ENCODE results near the gene HLA-A. TPM values are rescaled to one million over a fixed set of nuclear protein-coding genes. Genes with fewer than 3 reads are reported as not detected.

The HLA-A gene
- total and polyA plus RNA-seq, 10 donors, result 1,154 to 1,886 (median 1,581) TPM

DNA sequence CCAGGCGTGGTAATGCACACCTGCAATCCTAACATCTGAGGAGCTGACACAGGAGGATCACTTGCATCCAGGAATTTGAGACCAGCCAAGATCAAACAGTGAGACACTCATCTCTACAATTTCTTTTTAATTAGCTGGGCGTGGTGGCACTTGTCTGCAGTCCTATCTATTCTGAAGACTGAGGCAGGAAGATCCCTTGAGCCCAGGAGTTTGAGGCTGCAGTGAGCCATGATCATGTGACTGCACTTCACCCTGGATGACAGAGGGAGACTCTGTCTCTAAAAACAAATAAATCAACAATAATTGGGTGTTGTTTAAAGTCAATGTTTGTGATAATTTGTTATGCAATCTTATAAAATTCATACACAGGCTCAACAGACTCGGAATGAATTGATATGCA is 18.0 kb upstream of the HLA-A start:
- DNase-seq, result no peak
- no peak for TF ChIP-seq POLR2A (IDR thresholded peaks at IDR 0.05)
- TF ChIP-seq, protein P1, sequence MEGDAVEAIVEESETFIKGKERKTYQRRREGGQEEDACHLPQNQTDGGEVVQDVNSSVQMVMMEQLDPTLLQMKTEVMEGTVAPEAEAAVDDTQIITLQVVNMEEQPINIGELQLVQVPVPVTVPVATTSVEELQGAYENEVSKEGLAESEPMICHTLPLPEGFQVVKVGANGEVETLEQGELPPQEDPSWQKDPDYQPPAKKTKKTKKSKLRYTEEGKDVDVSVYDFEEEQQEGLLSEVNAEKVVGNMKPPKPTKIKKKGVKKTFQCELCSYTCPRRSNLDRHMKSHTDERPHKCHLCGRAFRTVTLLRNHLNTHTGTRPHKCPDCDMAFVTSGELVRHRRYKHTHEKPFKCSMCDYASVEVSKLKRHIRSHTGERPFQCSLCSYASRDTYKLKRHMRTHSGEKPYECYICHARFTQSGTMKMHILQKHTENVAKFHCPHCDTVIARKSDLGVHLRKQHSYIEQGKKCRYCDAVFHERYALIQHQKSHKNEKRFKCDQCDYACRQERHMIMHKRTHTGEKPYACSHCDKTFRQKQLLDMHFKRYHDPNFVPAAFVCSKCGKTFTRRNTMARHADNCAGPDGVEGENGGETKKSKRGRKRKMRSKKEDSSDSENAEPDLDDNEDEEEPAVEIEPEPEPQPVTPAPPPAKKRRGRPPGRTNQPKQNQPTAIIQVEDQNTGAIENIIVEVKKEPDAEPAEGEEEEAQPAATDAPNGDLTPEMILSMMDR (IDR thresholded peaks at IDR 0.05 in 8 of 11, conservative IDR thresholded peaks at IDR 0.05 in 3 of 11), result no peak
- no peak for TF ChIP-seq POLR2AphosphoS5 (IDR thresholded peaks at IDR 0.05)
- H3K4me3 ChIP-seq, result no peak overlapping the region
- intact Hi-C loops (cut with DNase I; ENCODE audit: low total_unique reads), result no loop called here
- no peaks in the 10 kb centered on the region for H3K27me3 ChIP-seq (replicated peaks in 1 of 7)
- no peak overlapping the region for H3K27ac ChIP-seq
- no peaks in the 10 kb centered on the region for H3K36me3 ChIP-seq
- peaks cover 3 to 19% (median 5%) of the 10 kb centered on the region in 6 donors for H3K4me1 ChIP-seq
- 61 to 97% (median 91%) methylated on average over 3 of the region's 3 CpGs; no CpG with 5 or more reads in 1 of the 5 donors for WGBS, 5 donors
- H3K9me3 ChIP-seq, result no peaks in the 10 kb centered on the region

DNA sequence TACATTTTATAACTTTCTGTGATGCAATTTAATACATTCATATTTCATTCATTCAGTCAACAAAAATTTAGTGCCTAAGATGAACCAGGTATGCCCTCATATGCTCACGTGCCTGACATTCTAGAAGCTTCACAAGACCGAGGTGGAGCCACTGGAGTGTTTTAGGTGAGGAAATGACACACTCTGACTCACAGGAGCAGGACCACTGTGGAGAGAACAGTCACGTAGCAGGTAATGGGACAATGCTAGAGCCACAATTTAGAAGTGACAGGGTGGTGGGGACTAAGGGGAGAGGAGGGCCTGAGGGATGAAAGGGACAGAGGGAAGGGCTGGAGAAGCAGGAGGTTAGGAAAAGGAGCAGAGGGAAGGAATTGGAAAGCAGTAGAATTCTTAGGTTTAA is 17.6 kb upstream of the HLA-A start:
- Histone ChIP-seq H3K27me3 (replicated peaks in 1 of 7) (no peaks in the 10 kb centered on the region), H3K9me3 (no peaks in the 10 kb centered on the region), H3K36me3 (no peaks in the 10 kb centered on the region), H3K27ac (peak overlapping the region in 2 of 8 donors; percentile 21 to 41), H3K4me3 (no peak overlapping the region), H3K4me1 (peaks cover 3 to 19% (median 5%) of the 10 kb centered on the region in 6 donors)
- intact Hi-C loops (cut with DNase I; ENCODE audit: low total_unique reads), result no loop called here
- DNase-seq, result no peak
- 48 to 81% (median 62%) methylated on average over 3 of the region's 3 CpGs; no CpG with 5 or more reads in 1 of the 5 donors for WGBS, 5 donors
- TF ChIP-seq POLR2AphosphoS5 (IDR thresholded peaks at IDR 0.05), result no peak
- no peak for TF ChIP-seq POLR2A (IDR thresholded peaks at IDR 0.05)
- TF ChIP-seq, protein P1 (IDR thresholded peaks at IDR 0.05 in 8 of 11, conservative IDR thresholded peaks at IDR 0.05 in 3 of 11), result no peak

DNA sequence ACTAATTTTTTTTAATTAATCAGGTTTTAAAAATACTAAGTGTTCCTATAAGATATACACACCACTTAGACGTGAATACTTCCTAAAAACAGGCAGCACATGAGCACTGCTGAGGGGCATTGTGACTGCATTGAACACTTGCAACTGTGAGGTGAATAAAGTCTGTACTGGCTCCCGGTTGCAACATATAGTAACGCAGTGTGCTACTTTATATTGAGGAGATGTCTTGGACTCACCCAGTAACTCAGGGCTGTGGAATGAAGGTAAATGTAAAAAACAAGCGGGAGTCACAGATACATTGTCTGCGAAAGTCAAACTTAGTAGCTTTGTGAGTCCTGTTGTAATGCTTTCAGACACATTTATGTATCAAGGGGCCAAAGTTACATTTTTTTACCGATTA is 17.0 kb upstream of the HLA-A start:
- TF ChIP-seq, protein P1 (IDR thresholded peaks at IDR 0.05 in 8 of 11, conservative IDR thresholded peaks at IDR 0.05 in 3 of 11), result no peak
- TF ChIP-seq POLR2AphosphoS5 (IDR thresholded peaks at IDR 0.05) (no peak), POLR2A (IDR thresholded peaks at IDR 0.05) (no peak)
- H3K9me3 ChIP-seq, result no peaks in the 10 kb centered on the region
- peaks cover 3 to 19% (median 5%) of the 10 kb centered on the region in 6 donors for H3K4me1 ChIP-seq
- no peak for DNase-seq
- H3K4me3 ChIP-seq, result no peak overlapping the region
- intact Hi-C loops (cut with DNase I; ENCODE audit: low total_unique reads), result no loop called here
- H3K36me3 ChIP-seq, result no peaks in the 10 kb centered on the region
- WGBS, 5 donors, result 46 to 92% (median 73%) methylated on average over 6 of the region's 6 CpGs; no CpG with 5 or more reads in 1 of the 5 donors
- peak overlapping the region in 4 of 8 donors; percentile 21 to 96 (median 67) for H3K27ac ChIP-seq
- no peaks in the 10 kb centered on the region for H3K27me3 ChIP-seq (replicated peaks in 1 of 7)

DNA sequence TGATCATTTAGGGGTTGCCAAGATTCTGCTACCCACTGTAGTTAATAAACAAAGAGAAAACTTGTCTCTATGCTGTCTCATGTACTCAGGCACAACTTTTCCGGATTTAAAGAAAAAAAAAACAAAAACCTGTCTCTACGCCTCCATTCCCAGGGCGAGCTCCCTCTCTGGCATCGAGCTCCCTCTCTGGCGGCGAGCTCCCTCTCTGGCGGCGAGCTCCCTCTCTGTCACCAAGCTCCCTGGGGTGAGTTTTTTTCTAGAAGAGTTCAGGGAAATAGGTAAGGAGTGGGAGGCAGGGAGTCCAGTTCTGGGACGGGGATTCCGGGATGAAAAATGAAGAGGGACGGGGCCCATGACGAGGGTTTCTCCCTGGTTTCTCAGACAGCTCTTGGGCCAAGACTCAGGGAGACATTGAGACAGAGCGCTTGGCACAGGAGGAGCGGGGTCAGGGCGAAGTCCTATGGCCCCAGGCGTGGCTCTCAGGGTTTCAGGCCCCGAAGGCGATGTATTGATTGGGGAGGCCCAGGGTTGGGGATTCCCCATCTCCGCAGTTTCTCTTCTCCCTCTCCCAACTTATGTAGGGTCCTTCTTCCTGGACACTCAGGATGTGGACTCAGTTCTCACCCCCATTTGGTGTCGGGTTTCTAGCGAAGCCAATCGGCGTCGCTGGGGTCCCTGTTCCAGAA is 16.5 kb upstream of the HLA-A start:
- no peaks in the 10 kb centered on the region for H3K9me3 ChIP-seq
- H3K27me3 ChIP-seq (replicated peaks in 1 of 7), result no peaks in the 10 kb centered on the region
- peak overlapping the region in 7 of 8 donors; percentile 83 to 98 (median 96) for H3K27ac ChIP-seq
- peak overlapping the region in 7 of 8 donors; percentile 42 to 74 (median 65) for H3K4me3 ChIP-seq
- H3K4me1 ChIP-seq, result peaks cover 3 to 19% (median 5%) of the 10 kb centered on the region in 6 donors
- intact Hi-C loops (cut with DNase I; ENCODE audit: low total_unique reads), result no loop called here
- 48 to 79% (median 56%) methylated on average over 13 to 24 of the region's 24 CpGs; no CpG with 5 or more reads in 1 of the 5 donors for WGBS, 5 donors
- DNase-seq, result no peak
- no peaks in the 10 kb centered on the region for H3K36me3 ChIP-seq
- TF ChIP-seq POLR2AphosphoS5 (IDR thresholded peaks at IDR 0.05) (no peak), POLR2A (IDR thresholded peaks at IDR 0.05) (no peak)
- TF ChIP-seq, protein P1 (IDR thresholded peaks at IDR 0.05 in 8 of 11, conservative IDR thresholded peaks at IDR 0.05 in 3 of 11), result no peak
